Neutrophil (primary cell): ENCODE results near the gene ACKR4.

Source experiments
- H3K27ac ChIP-seq: fragments of 200-600 bp; sonication (generic); 2 replicates; pipeline ENCODE4 v1.5.1; 2016; ENCODE audit warnings: mild to moderate bottlenecking, moderate library complexity
- H3K27me3 ChIP-seq: fragments of 200-600 bp; sonication (generic); 2 replicates; pipeline ENCODE4 v1.6.0; 2016; ENCODE audit warnings: mild to moderate bottlenecking
- H3K36me3 ChIP-seq: fragments of 200-600 bp; sonication (generic); 2 replicates; pipeline ENCODE4 v1.5.1; 2017
- H3K4me1 ChIP-seq, 2 experiments: fragments of 200-600 bp in 1 of 2; sonication (generic) in 1 of 2; 1 replicate in 1 of 2; 2 replicates in 1 of 2; pipeline versions ENCODE4 v1.5.1 to v1.6.1; 2013 to 2016; ENCODE audit warnings: low read depth in 1 of 2, low read length in 1 of 2, mild to moderate bottlenecking in 1 of 2, moderate library complexity in 1 of 2; ENCODE audit not compliant: control insufficient read depth in 1 of 2, insufficient read depth in 1 of 2
- H3K4me3 ChIP-seq, 2 experiments: fragments of 200-600 bp in 1 of 2; sonication (generic) in 1 of 2; 1 replicate in 1 of 2; 2 replicates in 1 of 2; pipeline ENCODE4 v1.5.1; 2013 to 2016; ENCODE audit warnings: low read depth in 1 of 2, low read length in 1 of 2, mild to moderate bottlenecking in 1 of 2, moderate library complexity in 1 of 2
- H3K9me3 ChIP-seq: fragments of 200-600 bp; sonication (generic); 2 replicates; pipeline ENCODE4 v1.5.1; 2016
- TF ChIP-seq, protein P1 (sequence below): fragments of 200-600 bp; sonication (generic); IDR thresholded peaks from 2 replicates; pipeline ENCODE4 v1.5.1; 2016; ENCODE audit warnings: antibody characterized with exemption

ACKR4 gene

DNA sequence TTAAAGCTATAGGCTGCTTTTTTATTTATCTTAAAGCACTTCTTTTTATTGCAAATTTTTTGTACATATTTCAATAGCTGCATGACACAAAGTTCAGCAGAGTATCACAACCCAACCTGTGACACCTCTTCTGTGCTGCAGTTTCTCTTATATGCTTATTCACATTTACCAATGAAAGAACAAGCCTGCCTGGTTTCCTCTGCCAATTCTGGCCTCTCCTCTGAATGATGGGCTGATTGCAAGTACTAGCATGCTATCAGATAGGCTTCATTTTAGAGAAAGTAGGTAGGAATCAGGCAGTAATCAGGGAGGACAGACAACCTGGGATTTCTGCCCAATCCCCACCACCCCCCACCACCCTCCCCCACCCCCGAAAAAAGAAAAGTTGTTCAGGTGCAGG, 26.6 kb downstream of the ACKR4 start:
- Histone ChIP-seq H3K36me3 (peaks cover 38% of the 10 kb centered on the region), H3K4me1 (no peaks in the 10 kb centered on the region), H3K9me3 (no peaks in the 10 kb centered on the region), H3K27me3 (no peaks in the 10 kb centered on the region), H3K27ac (no peak overlapping the region), H3K4me3 (no peak overlapping the region)
- TF ChIP-seq, protein P1, sequence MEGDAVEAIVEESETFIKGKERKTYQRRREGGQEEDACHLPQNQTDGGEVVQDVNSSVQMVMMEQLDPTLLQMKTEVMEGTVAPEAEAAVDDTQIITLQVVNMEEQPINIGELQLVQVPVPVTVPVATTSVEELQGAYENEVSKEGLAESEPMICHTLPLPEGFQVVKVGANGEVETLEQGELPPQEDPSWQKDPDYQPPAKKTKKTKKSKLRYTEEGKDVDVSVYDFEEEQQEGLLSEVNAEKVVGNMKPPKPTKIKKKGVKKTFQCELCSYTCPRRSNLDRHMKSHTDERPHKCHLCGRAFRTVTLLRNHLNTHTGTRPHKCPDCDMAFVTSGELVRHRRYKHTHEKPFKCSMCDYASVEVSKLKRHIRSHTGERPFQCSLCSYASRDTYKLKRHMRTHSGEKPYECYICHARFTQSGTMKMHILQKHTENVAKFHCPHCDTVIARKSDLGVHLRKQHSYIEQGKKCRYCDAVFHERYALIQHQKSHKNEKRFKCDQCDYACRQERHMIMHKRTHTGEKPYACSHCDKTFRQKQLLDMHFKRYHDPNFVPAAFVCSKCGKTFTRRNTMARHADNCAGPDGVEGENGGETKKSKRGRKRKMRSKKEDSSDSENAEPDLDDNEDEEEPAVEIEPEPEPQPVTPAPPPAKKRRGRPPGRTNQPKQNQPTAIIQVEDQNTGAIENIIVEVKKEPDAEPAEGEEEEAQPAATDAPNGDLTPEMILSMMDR, result no peak

DNA sequence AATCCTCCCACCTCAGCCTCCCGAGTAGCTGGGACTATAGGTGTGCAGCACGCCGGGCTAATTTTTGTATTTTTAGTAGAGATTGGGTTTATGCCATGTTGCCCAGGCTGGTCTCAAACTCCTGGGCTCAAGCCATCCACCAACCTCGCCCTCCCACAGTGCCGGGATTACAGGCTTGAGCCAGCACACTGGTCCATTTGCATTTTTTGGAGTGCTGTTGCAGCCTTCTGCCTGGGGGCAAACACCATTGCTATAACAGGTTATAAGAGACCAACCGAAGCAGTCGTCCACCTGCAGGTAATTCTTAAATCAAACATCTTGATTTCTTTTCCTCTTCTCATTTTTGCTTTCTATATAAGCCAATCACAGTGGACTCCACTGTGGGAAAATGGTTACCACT, 27.7 kb downstream of the ACKR4 start:
- Histone ChIP-seq H3K36me3 (peaks cover 38% of the 10 kb centered on the region), H3K9me3 (no peaks in the 10 kb centered on the region), H3K4me1 (no peaks in the 10 kb centered on the region), H3K4me3 (no peak overlapping the region), H3K27ac (no peak overlapping the region), H3K27me3 (no peaks in the 10 kb centered on the region)
- TF ChIP-seq, protein P1, result no peak

DNA sequence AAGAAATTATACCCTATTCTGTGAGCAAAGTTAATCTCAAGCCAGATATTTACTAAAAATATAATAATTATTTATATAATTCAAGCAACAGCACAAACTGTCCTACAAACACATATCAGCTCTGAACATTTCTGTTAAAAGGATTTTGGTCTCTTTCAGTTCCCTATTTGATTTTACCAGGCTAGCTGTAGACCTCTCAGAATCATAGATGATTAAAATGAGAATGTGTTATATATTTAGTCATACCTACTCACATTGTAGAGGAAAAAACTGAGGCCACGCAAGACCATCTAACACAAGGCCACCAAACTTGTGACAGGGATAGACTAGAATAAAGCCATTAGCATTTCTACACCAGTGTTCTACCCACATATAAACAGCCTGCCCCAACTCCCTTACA, 28.5 kb downstream of the ACKR4 start:
- no peaks in the 10 kb centered on the region for H3K9me3 ChIP-seq
- H3K4me1 ChIP-seq, result no peaks in the 10 kb centered on the region
- H3K27ac ChIP-seq, result no peak overlapping the region
- no peaks in the 10 kb centered on the region for H3K27me3 ChIP-seq
- TF ChIP-seq, protein P1, result no peak
- H3K36me3 ChIP-seq, result peaks cover 38% of the 10 kb centered on the region
- no peak overlapping the region for H3K4me3 ChIP-seq

DNA sequence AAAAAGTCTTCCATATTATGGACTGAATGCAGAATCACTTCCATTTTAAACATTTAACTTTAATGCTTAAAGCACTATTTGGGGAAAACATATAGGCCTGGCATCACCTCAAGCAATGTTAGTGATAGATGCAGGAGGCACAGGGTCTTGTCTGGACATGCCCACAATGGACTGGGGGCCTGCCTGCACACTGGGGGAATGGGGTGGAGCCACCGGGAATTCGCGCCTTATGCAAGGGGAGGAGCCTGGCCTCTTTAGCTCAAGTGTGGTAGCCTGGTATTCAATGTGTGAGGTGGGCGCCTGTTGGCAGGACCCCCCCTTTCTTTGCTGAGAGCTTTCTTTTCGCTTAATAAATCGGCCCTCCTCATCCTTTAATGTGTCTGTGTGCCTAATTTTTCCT, 29.9 kb downstream of the ACKR4 start:
- TF ChIP-seq, protein P1, result no peak
- Histone ChIP-seq H3K4me3 (no peak overlapping the region), H3K36me3 (peaks cover 38% of the 10 kb centered on the region), H3K4me1 (no peaks in the 10 kb centered on the region), H3K9me3 (no peaks in the 10 kb centered on the region), H3K27me3 (no peaks in the 10 kb centered on the region), H3K27ac (no peak overlapping the region)

DNA sequence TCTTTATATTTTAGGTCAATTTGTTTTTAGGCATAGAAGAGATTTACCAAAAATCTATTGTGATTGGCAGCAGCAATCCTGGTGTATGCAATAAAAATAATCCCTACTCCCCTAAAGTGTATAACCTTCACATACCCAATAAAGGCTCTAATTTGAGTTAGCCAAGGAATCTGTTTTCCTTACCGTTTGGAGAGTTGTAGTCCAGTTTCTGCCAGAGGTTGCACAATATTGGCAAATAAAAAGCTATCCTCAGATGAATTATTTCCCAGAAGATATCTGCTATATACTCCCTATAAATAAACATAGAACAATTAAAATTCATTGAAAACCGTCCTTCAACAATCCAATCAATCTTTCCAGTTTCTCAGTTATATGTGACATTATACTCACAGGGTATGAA, 31.1 kb downstream of the ACKR4 start:
- H3K4me1 ChIP-seq, result no peaks in the 10 kb centered on the region
- H3K27me3 ChIP-seq, result no peaks in the 10 kb centered on the region

More for the DNA sequence above, 31.1 kb downstream of the ACKR4 start:
- Histone ChIP-seq H3K27ac (no peak overlapping the region), H3K4me3 (no peak overlapping the region), H3K9me3 (no peaks in the 10 kb centered on the region), H3K36me3 (peaks cover 38% of the 10 kb centered on the region)
- TF ChIP-seq, protein P1, result no peak
